HG03571 (cell line): ENCODE measurements around the gene CTNNA1.

ENCODE experiments used
- ATAC-seq: cut with Tn5 transposase; IDR thresholded peaks from one replicate; pipeline ENCODE4 v1.9.1; 2021; ENCODE audit not compliant: unreplicated experiment

Gene CTNNA1

DNA sequence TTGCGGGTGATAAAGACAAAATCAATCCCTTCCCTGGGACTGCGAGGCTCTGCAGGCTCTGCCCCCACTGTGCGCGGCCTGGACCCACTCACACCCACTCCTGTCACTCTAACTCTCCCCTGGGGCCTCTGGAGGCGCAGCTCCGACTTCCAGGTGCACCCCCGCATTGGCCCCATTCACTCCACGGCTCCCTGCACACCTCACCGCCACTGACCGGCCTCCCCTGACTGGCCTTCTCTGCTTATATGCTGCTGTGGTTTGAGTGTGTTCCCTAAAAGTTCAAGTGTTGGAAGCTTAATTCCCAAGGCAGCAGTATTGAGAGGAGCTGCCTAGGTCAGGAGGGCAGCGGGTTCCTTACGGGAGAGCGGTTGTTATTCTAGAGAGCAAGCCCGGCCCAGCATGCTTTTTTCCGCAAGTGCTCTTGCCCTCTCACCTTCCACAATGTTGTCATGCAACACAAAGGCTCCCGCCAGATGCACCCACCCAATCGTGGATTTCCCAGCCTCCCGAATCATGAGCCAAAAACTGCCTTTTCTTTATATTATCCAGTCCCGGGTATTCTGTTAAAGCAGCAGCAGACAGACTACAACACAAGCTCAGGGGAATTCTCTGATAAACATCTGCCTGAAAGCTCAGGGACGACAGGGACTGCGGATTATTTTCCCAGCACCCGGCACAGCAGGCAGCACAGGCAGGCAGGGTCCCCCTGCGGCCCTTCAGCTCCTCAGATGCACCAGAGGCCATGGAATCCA, 195.4 kb downstream of the CTNNA1 start:
- ATAC-seq, result no peak

DNA sequence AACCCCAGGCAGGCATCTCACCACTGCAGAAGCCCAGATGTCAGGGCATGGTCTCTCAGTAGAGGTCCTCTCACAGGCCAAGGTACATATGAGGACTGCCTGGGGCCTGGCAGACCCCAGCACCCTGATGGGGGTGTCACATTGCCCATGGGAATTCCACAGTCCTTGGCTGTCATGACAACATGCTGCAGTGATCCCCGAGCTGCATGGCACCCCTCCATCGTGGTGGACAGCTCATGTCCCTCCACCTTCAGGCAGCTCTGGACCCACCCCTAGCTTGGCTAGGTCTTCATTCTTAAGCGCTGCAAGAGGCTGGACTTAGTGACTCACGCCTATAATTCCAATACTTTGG, 196.0 kb downstream of the CTNNA1 start:
- ATAC-seq, result no peak

DNA sequence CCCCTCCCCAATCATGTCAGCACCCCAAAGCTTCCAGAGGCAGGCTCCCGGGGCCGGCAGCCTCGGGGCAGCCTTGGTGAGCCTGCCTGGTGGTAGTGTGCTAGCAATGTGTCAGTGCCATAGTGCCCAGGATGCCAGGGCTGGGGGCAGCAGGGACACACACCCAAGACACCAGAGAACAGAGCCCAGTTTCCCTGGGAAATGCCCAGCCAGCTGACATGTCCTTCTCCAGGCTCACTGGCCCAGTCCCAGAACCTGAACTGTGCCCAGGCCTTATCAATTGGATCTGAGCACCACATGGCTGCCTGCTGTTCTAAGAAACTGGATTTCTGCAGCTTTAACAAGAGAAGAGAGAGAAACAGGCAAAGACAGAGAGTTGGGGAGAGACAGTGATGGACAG, 196.8 kb downstream of the CTNNA1 start:
- no peak for ATAC-seq

DNA sequence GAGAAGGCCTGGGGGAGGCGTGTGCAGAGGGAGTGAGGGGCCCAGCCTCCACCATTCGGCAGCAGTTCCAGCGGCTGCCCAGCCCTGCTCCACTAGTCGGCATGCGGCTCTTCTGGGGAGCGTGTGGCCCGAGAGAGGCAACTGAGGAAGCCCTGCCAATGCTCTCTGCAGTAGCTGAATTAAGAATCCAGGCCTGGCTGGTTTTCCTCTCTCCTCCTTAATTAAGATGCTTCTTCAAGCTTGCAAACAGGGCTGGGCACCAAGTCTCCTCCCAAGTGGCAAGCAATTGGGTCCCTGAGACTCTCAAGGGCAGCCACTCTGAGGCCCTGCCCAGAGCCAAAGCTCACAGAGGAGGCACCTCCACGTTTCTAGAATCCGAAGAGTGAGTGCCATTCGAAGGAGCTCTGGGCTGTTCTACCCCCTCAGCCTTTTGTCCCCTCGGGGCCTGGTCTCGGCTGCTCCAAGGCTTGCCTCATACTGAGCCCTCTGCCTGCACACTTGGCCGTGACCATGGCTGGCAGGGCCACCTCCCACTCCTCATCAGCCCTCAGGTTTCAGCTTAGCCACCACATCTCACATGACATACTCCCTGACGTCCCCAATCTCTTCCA, 197.3 kb downstream of the CTNNA1 start:
- ATAC-seq, result no peak

DNA sequence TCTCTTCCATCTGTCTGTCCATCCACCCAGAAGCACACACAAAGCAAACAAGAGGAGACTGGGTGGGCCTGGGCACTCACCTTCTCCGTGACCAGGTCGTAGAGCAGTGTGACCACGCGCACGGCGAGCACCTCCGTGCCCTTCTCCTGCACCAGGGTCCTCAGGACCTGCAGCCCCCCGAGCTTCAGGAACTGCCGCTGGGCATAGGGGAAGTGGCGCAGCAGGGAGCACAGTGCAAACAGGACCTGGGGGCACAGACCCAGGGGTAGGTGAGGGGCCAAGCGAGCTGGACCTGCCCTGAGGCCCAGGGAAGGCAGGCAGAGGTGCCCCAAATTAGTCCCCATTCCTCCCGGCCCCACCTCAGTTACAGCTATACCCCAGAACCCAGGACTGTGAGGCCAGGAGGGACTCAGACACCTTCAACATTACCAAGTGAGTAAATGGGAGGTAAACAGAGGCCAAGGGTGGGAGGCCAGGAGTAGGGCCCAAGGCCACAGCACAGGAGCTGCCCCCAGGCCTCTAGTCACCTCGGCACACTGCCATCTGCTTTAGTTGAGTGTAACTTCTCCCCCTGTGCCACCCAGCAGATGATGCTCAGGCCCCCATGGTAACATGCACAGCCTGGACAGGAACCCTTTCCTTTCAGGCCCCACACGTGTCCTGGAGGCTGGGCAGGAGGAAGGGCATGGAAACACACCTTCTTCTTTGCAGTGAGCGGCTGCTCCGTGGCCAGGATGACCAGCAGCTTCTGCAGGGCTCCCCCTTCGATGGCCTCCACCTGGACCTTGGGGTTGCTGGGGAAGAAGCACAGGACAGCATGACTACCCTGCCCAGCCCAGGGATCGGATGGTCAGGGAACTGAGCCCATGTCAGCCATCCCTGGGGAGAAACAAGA, 198.1 kb downstream of the CTNNA1 start:
- no peak for ATAC-seq

DNA sequence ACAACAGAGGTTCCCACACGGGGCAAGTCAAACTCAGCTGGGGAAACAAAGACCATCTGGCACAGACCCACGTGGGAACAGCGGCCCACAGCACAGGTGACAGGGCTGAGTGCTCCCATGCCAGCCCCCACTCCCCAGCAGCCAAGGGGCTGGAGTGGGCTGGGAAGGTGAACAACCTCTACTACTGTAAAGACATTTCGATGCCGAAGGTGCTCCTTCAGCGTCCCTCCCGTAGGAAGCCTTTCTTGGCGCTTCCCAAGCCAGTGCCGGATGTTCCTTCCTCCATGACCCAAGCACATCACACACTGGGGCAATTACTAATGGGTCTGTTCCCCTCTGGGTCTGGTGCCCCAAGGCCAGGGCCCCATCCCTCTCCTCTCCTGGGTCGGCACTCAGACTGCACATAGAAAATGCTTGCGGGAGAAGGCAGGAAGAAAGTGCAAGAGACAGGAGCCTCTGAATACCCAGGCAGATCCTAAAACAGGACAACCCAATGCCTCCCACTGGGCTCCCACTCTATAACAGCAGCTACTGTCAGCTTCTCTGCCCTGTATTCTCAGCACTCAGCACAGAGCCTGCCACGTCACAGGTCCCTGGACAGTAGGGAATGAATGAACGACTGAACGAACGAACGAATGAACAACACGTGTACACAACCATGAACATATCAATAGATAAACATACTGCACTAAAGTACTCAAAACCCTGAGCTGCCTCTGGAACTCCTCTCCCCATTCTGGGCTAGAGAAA, 198.9 kb downstream of the CTNNA1 start:
- ATAC-seq, result no peak

DNA sequence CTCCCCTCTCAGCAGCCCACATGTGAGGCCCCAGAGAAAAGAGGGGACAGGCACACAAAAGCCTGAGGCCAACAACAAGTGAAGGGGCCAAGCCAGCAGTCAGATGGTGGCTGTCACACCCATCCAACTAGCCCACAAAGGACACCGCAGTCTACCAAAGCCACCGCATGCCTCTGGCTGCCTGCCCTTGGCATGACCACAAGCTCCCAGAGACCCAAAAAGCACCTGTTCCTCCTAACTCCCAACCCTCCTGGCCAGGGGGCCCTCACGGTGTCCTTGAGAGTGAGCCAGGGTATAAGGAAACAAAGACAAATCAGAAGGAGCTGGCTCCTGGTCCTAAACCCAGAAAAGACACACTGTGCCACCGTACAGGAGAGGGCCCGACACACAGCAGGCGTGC, 199.7 kb downstream of the CTNNA1 start:
- no peak for ATAC-seq

DNA sequence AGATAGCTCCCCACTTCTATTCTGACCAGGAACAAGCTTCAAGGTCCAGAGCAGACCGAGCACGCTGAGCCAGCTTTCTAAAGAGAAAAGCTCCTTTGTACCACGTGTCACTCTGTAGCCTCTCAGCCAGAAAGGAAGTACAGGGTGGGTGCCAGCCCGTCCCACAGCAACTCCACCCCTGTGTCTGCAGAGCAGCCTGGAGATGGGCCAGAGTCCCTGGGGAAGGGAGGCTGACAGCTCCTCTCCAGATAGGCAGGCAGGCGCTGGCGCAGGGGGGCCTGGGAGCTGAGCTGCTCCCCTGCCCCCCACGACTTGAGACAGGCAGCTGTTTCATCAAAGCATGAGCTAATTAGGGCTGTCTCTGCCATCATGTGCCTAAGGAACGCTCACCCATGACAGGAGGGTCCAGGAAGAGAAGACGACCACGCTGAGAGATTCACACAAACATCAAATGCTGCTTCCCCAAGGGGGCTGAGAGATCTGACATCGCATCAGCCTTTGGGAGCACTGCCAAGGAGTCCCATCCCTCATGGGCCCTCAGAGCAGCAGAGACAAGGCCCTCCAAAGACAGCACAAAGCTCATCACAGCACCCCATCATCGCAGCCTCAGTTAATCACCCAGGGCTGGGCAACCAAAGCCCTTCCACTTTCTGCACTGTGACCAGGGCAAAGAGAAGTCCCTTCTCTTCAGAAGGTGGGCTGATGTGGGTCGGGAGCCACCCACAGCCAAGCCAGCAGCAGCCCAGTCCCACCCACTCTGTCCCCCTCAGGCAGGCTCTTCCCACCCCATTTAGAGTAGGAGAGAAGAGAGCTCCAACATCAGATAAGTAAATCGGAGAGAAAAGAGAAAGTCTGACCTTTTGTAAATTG, 200.4 kb downstream of the CTNNA1 start:
- peak; percentile 71 for ATAC-seq

DNA sequence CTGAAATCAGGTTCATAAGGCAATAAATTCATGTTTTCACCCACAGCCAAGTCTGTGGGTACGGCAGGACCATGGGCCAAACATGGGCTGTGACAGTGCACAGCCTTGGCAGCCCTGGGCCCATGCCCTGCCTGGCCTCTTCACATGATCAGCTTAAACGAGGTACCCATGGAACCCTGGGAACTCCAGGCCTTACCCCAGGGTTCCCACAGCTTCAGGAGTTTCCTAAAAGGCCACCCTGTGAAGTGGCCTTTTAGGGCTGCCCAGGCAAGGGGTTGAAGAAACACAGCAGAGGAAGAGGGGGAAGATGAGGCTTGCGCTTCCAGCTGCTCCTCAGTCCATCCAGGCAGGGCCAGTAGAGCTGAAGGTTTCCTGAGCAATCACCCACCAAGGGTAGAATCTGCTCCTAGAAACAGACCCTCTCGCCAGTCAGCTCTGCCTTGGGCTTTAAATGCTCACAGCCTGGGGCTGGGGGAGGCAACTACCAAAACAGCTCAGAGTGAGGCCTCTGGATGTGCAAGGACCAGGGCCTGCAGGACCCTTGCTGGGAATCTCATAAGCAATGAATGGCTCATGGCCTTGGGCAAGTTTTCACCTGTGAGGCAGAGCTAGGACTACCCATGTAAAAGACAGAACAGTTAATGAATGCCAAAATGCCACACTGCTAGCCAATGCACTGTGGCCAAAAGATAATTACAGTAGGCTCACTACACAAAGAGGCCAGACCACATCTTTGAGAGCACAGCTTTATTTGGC, 201.2 kb downstream of the CTNNA1 start:
- ATAC-seq, result no peak

DNA sequence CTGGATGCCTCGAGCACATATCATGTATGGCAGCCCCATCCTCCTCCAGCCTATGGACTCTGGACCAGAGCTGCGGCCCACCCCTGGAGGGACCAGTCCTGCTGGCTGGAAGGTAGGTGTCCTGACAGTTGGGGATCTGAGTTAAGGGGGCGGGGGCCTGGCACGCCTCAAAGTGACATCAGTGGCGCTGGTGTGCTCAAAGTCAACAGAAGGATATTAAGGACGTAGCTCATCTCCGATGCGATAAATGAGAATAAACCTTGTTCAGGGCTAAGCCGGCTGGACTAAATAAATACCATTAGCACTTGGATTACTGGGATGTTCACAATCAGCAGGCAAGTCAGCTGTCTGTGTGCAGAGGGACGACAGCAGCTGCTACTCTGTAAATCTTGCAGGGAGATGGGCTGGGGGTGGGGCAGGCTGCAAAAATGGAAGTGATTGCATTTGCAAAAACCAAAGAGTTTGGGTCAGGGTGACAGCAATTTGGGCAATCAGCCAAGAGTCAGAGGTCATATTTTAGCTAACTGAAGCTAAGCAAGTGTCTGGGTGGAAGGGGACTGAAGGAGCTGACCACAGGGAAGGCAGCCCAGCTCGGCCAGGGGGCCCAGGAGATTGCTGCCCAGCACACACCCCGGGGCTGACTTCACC, 201.9 kb downstream of the CTNNA1 start:
- no peak for ATAC-seq

DNA sequence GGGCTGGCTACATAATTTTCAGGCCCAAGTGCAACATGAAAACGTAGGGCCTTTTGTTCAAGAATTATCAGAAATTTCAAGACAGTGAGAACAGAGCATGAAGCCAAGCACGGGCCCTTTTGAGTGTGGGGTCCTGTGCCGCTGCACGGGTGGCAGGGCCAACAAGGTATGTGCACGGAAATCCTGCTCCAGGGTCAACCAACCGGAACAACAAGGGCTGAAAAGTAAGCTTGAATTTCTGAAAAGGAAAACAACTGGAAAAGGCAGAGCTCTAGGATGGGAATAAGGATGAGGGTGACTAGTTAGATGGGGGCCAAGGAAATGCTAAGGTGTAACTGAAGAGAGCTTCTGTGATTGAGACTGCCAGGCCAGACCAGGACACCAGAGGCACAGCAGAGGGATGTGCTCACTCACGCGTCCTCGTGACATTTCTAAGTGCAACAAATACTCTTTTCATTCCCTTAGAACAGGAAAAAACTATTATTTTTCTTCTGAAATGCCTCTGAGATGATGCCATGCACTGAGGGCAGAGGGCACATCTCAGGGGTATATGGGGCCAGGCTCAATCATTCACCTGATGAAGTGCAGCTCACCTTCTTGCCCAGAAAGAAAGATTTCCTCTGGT, 202.6 kb downstream of the CTNNA1 start:
- ATAC-seq, result no peak

DNA sequence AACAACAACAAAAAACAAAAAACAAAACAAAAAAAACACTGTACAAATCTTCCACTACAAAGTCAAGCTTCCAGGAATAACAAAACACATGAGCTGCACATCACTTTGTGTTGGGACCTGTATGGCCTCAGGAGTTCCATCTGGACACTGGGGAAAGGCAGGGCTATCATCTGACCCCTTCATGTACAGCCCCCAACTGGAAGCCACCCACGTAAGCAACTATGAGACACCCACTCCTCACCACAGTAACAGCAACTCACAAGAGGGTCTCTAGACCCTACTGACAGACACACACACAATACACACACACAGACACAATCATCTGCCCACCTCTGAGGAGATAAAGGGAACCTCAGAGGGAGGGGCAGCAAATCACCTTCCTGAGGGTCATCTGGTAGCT, 203.6 kb downstream of the CTNNA1 start:
- no peak for ATAC-seq

DNA sequence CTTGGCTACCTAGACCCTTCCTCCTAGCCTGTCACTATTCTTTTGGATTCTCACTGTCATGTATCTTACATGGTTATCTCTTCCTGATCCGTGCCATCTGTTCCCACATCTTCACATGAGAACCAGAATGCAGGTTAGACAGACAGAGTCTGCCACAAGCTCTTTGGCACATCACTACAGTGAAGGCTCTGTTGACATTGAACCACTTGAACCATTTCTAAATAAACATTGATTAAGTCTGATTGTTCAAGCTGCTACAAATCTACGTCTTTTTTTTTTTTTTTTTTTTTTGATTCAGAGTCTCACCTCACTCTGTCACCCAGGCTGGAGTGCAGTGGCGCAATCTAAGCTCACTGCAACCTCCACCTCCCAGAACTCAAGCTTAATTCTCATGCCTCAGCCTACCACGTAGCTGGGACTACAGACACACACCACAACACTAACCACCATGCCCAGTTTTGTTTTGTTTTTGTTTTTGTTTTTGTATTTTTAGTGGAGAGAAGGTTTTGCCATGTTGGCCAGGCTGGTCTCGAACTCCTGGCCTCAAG, 207.0 kb downstream of the CTNNA1 start:
- ATAC-seq, result no peak

DNA sequence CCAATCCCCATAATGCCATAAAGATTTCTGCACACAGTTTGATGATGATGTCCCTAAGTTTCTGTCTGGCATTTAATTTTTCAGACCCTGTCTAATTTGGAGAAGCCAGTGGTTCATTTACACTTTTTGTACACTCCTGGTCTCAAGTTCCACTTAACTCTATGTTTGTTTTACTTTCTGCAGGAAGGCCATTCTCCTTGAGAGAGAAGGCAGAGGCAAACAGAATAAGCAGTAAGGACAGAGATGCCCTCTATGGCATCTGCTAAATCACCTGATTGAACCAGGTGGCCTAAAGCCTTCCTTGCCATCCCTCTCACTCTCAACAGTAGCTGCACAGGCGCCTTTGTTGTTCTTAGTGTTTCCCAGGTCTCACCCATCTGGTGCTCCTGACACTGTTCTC, 208.0 kb downstream of the CTNNA1 start:
- ATAC-seq, result no peak

DNA sequence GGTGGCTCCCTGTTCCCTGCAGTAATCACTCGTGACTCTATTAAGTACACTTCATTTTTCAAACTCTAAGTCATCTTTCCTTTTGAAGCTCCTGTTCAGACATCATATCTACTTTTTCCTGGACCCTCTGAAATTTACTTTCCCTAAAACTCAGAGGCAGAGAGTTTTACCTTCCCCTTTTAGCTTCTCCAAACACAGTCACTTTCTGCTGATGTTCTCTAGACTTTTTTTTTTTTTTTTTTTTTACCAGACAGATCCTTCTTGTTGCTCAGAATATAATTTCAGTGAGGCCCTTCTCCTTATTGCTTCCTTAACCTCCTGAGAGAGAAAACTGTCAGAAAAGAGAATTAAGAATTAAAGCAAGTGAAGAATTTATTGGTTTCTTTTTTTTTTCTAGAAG, 208.5 kb downstream of the CTNNA1 start:
- no peak for ATAC-seq

DNA sequence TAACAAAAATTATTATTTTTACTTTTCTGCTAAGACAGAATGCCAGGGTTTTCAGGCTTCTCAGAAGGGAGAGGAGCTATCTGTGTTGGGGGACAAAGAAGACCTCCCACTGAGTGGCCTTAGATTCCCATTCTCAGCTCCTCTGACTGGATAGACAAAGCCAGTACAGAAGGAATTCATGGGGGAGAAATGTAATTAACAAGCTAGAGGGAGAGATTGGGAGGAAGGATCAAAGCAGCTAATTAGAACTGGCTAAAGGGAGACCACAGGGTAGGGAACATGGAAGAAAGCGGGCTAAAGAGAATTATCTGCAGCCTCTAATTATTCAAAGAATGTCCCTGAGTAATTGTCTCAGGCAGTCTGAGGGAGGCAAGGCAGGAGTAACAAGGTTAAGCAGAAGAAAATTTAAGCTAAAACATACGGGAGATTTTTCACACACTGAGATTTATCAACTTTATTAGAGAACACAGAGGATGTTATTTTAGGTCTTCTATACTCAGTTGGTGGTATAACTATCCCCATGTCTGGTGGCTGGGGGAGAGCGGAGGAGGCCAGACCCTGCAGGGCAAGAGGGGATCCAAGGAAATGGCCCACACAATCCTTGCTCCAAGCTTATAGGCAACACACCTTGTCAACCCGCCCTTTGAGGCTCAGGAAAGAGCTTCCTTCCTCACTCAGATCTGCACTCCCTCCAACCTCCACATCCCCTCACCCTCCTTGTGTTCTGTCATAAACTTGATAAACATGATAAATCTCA, 209.6 kb downstream of the CTNNA1 start:
- ATAC-seq, result no peak

DNA sequence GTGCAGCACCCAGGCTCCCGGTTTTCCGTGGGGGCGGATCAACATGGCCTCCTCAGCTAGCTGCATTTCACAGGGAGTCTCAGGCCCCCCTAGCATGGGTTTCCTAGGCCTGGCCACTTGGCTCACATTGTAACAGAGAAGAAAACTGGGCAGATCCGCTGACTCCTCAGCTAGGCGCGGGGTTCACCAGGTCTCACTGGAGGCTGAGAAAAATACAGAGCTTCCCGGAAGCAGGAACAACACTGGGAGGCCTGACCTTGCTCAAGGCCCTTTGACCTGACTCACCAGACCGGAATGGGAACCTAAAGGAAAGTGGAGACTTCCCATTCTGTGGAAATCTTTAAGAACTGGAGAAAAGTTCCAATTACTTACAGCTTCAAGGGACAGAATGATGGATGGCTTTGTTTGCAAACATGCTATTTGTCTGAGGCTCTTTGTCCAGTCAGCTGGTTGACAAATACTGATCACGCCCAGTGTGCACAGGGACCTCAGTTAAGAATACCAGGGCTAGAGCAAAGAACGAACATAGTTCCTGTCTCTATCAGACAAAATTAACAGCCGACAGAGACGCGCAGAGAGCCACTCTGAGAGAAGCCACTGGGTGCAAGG, 210.6 kb downstream of the CTNNA1 start:
- no peak for ATAC-seq
